Lower leg skin (tissue), 3 donors: Measurements from ENCODE around the gene ZDHHC17.

Experiments used
- CTCF ChIP-seq, 3 donors: fragments of 450-650 bp; IDR thresholded peaks; one replicate each; pipeline ENCODE4 v1.5.1; 2016; ENCODE audit warnings: antibody characterized with exemption in 3 of 3, mild to moderate bottlenecking in 3 of 3, moderate library complexity in 2 of 3
- POLR2A ChIP-seq, 2 donors: fragments of 450-650 bp; IDR thresholded peaks; one replicate each; pipeline ENCODE4 v1.6.1; 2016 to 2017; ENCODE audit warnings: antibody characterized with exemption in 2 of 2, mild to moderate bottlenecking in 1 of 2, moderate library complexity in 1 of 2

DNA sequence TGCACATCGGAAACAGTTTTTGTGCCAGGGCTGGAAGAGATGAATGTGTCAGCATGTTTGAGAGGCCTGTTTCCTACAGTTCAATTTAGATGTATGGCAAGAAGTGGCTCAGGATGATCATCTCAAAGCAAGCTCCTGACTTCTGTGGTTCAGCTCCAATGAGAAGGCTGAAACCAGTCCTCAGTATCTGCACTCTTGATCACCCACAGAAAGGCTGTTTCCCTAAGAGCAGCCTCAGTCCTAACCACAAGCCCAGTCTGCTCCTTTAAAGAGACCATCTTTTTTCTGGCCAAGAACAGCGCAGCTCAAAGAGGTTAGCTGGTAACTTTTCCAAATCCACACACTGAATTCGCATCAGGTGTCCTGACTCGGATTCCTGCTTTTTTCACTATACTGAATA, 95.7 kb downstream of the ZDHHC17 start:
- TF ChIP-seq POLR2A (IDR thresholded peaks at IDR 0.05) = no peak
- TF ChIP-seq CTCF (IDR thresholded peaks at IDR 0.05) = no peak
